Mesothelial cell of epicardium (in vitro differentiated cells): ENCODE measurements around the gene OR5M3. TPM values are rescaled to one million over a fixed set of nuclear protein-coding genes. Genes with fewer than 3 reads are reported as not detected.

Experiments
- DNase-seq, 2 experiments: peaks; one replicate each; pipeline ENCODE4 v3.0.0; 2021; ENCODE audit warnings: low spot score in 2 of 2; ENCODE audit not compliant: unreplicated experiment in 2 of 2
- H3K27ac Mint-ChIP-seq: 2 replicates; pipeline ENCODE4 v1.8.0; 2021; ENCODE audit warnings: mixed read lengths
- H3K27me3 Mint-ChIP-seq: 2 replicates; pipeline ENCODE4 v1.8.0; 2021; ENCODE audit warnings: low read depth, mixed read lengths
- H3K36me3 Mint-ChIP-seq: 2 replicates; pipeline ENCODE4 v1.8.0; 2021; ENCODE audit warnings: mixed read lengths
- H3K4me1 Mint-ChIP-seq: 2 replicates; pipeline ENCODE4 v1.8.0; 2021; ENCODE audit warnings: mixed read lengths
- H3K4me3 Mint-ChIP-seq: 2 replicates; pipeline ENCODE4 v1.8.0; 2021; ENCODE audit warnings: mild to moderate bottlenecking, moderate library complexity, mixed read lengths
- H3K9me3 Mint-ChIP-seq: 2 replicates; pipeline ENCODE4 v1.8.0; 2021; ENCODE audit warnings: mixed read lengths
- CTCF ChIP-seq: fragments of 200-600 bp; sonication (generic); IDR thresholded peaks from one replicate; pipeline ENCODE4 v1.5.0; 2021; ENCODE audit warnings: antibody characterized with exemption; ENCODE audit not compliant: unreplicated experiment
- total RNA-seq: library from RNA; stranded (reverse); gene quantifications from 3 replicates; pipeline ENCODE4 v1.2.1, GENCODE V29; 2021

The OR5M3 gene
- total RNA-seq, 1 donor from 2014 or later: not detected

GRCh38 chr11:56495117-56495516, 22.0 kb upstream of the OR5M3 start:
- DNase-seq: no peak
- TF ChIP-seq CTCF: no peak
- Mint-ChIP-seq H3K36me3 (no peaks in the 10 kb centered on the region), H3K27ac (no peak overlapping the region), H3K4me3 (no peak overlapping the region), H3K27me3 (no peaks in the 10 kb centered on the region), H3K9me3 (peaks cover 9% of the 10 kb centered on the region), H3K4me1 (no peaks in the 10 kb centered on the region)

GRCh38 chr11:56491270-56491669, 18.1 kb upstream of the OR5M3 start, which contains the start of gene OR5M8:
TSS of gene OR5M8 (minus strand) at chr11:56491370. CDS start at chr11:56491370, 0 bp downstream.
- Mint-ChIP-seq H3K9me3 (peaks cover 13% of the 10 kb centered on the region), H3K36me3 (no peaks in the 10 kb centered on the region), H3K4me3 (no peak within 1 kb of the TSS), H3K27ac (no peak within 1 kb of the TSS), H3K4me1 (no peaks in the 10 kb centered on the region), H3K27me3 (no peaks in the 10 kb centered on the region)
- no peak for DNase-seq
- TF ChIP-seq CTCF: no peak

GRCh38 chr11:56486801-56487200, 13.6 kb upstream of the OR5M3 start:
- Mint-ChIP-seq H3K27me3 (no peaks in the 10 kb centered on the region), H3K36me3 (no peaks in the 10 kb centered on the region), H3K9me3 (peaks cover 13% of the 10 kb centered on the region), H3K4me3 (no peak overlapping the region), H3K4me1 (no peaks in the 10 kb centered on the region), H3K27ac (no peak overlapping the region)
- no peak for TF ChIP-seq CTCF
- DNase-seq: no peak

- no peaks in the 10 kb centered on the region for H3K9me3 Mint-ChIP-seq
- no peaks in the 10 kb centered on the region for H3K36me3 Mint-ChIP-seq
- no peak for DNase-seq
- no peak overlapping the region for H3K27ac Mint-ChIP-seq
- H3K4me1 Mint-ChIP-seq: peaks cover 7% of the 10 kb centered on the region
- H3K4me3 Mint-ChIP-seq: no peak overlapping the region
- TF ChIP-seq CTCF: no peak
- no peaks in the 10 kb centered on the region for H3K27me3 Mint-ChIP-seq
Observed at GRCh38 chr11:56474729-56475235, 1.6 kb upstream of the OR5M3 start.

- Mint-ChIP-seq H3K4me3 (no peak overlapping the region), H3K27me3 (peaks cover 1% of the 10 kb centered on the region), H3K27ac (no peak overlapping the region), H3K9me3 (peaks cover 3% of the 10 kb centered on the region), H3K4me1 (no peaks in the 10 kb centered on the region), H3K36me3 (no peaks in the 10 kb centered on the region)
- no peak for DNase-seq
- TF ChIP-seq CTCF: no peak
Observed at GRCh38 chr11:56457076-56457475, 16.1 kb downstream of the OR5M3 start.

- no peaks in the 10 kb centered on the region for H3K36me3 Mint-ChIP-seq
- no peaks in the 10 kb centered on the region for H3K4me1 Mint-ChIP-seq
- DNase-seq: no peak
- peaks cover 1% of the 10 kb centered on the region for H3K27me3 Mint-ChIP-seq
- H3K9me3 Mint-ChIP-seq: peaks cover 7% of the 10 kb centered on the region
- H3K27ac Mint-ChIP-seq: no peak overlapping the region
- no peak overlapping the region for H3K4me3 Mint-ChIP-seq
- TF ChIP-seq CTCF: no peak
Observed at GRCh38 chr11:56453521-56453920, 19.6 kb downstream of the OR5M3 start.
